Esophagus squamous epithelium (tissue), 5 donors: ENCODE data around the gene CARHSP1. TPM values are rescaled to one million over a fixed set of nuclear protein-coding genes. Genes with fewer than 3 reads are reported as not detected.

Source experiments
- DNase-seq: peaks from one replicate; lab custom pipeline; 2025; lab: John Stamatoyannopoulos, UW
- H3K27ac ChIP-seq, 4 donors: fragments of 200-600 bp; sonication (generic); one replicate each; pipeline ENCODE4 v1.5.1; 2016 to 2019; ENCODE audit warnings: mild to moderate bottlenecking in 1 of 4
- H3K27me3 ChIP-seq, 4 donors: fragments of 200-600 bp; sonication (generic); 1 replicate in 3 of 4; 2 replicates in 1 of 4; pipeline versions ENCODE4 v1.5.1 to v1.6.0; 2017 to 2021; ENCODE audit warnings: antibody characterized with exemption in 1 of 4
- H3K36me3 ChIP-seq, 3 donors: fragments of 200-600 bp; sonication (generic); one replicate each; pipeline ENCODE4 v1.5.1; 2016 to 2019
- H3K4me1 ChIP-seq, 3 donors: fragments of 200-600 bp; sonication (generic); one replicate each; pipeline ENCODE4 v1.5.1; 2017 to 2019
- H3K4me3 ChIP-seq, 4 donors: fragments of 200-600 bp; sonication (generic); 1 replicate in 3 of 4; 2 replicates in 1 of 4; pipeline ENCODE4 v1.5.1; 2016 to 2019; ENCODE audit warnings: mild to moderate bottlenecking in 2 of 4, moderate library complexity in 1 of 4
- H3K9me3 ChIP-seq, 3 donors: fragments of 200-600 bp; sonication (generic); one replicate each; pipeline ENCODE4 v1.5.1; 2016 to 2019
- CTCF ChIP-seq, 6 experiments: fragments of 450-650 bp in 4 of 6; fragments of 200-600 bp in 2 of 6; sonication (generic) in 2 of 6; IDR thresholded peaks; one replicate each; pipeline ENCODE4 v1.5.1; 2016 to 2019; ENCODE audit warnings: antibody characterized with exemption in 6 of 6, mild to moderate bottlenecking in 4 of 6, moderate library complexity in 4 of 6
- POLR2A ChIP-seq, 4 donors: fragments of 450-650 bp; IDR thresholded peaks; one replicate each; pipeline ENCODE4 v1.6.1; 2017; ENCODE audit warnings: antibody characterized with exemption in 4 of 4, mild to moderate bottlenecking in 4 of 4, moderate library complexity in 3 of 4
- WGBS, 2 donors: methylation state at CpG; one replicate each; pipeline ENCODE4 v1.1.5; 2018; 5-methylcytosine and 5-hydroxymethylcytosine counted together
- intact Hi-C: fragments of 100-400 bp; cut with DNase I; formaldehyde crosslinking; loops from one replicate; pipeline ENCODE4 v1.15.0; 2022
- total RNA-seq, 4 donors: library from RNA; depleted of rRNA; stranded (reverse); fragments of >200 nt; gene quantifications; one replicate each; pipeline ENCODE4 v1.1.0, GENCODE V29; 2016
- donor health status: DM: yes; HTN: yes; CAD: no.

The CARHSP1 gene
- total RNA-seq, 4 donors from 2014 or later, result 84.5 to 244 (median 159) TPM

GRCh38 chr16:8899709-8900317 lies 31.0 kb upstream of the CARHSP1 start:
- peaks cover 34 to 100% (median 93%) of the 10 kb centered on the region in 3 donors for H3K36me3 ChIP-seq
- intact Hi-C loops, result no loop called here
- no peaks in the 10 kb centered on the region for H3K27me3 ChIP-seq
- H3K4me3 ChIP-seq, result no peak overlapping the region
- no peaks in the 10 kb centered on the region for H3K4me1 ChIP-seq
- WGBS, 2 donors, result 84 to 88% methylated on average over 5 to 9 of the region's 9 CpGs
- no peak for TF ChIP-seq POLR2A (IDR thresholded peaks at IDR 0.05)
- TF ChIP-seq CTCF (IDR thresholded peaks at IDR 0.05), result no peak
- DNase-seq, result no peak
- H3K9me3 ChIP-seq, result no peaks in the 10 kb centered on the region
- no peak overlapping the region for H3K27ac ChIP-seq

GRCh38 chr16:8898660-8899318 lies 30.0 kb upstream of the CARHSP1 start:
- Histone ChIP-seq H3K36me3 (peaks cover 37 to 100% (median 93%) of the 10 kb centered on the region in 3 donors), H3K27ac (no peak overlapping the region), H3K4me1 (no peaks in the 10 kb centered on the region), H3K27me3 (no peaks in the 10 kb centered on the region), H3K9me3 (no peaks in the 10 kb centered on the region), H3K4me3 (no peak overlapping the region)
- no peak for DNase-seq
- WGBS, 2 donors, result 72 to 92% methylated on average over 3 of the region's 3 CpGs
- TF ChIP-seq POLR2A (IDR thresholded peaks at IDR 0.05) (no peak), CTCF (IDR thresholded peaks at IDR 0.05) (no peak)
- intact Hi-C loops, result no loop called here

- DNase-seq, result no peak
- H3K4me3 ChIP-seq, result no peak overlapping the region
Measured at GRCh38 chr16:8894736-8895334, 26.0 kb upstream of the CARHSP1 start.

GRCh38 chr16:8893976-8894690 lies 25.3 kb upstream of the CARHSP1 start:
- intact Hi-C loops, result no loop called here
- H3K27ac ChIP-seq, result no peak overlapping the region
- H3K36me3 ChIP-seq, result peaks cover 34 to 100% (median 79%) of the 10 kb centered on the region in 3 donors
- 83 to 89% methylated on average over 12 to 13 of the region's 14 CpGs for WGBS, 2 donors
- peaks cover 0 to 7% (median 0%) of the 10 kb centered on the region in 3 donors for H3K4me1 ChIP-seq
- no peaks in the 10 kb centered on the region for H3K9me3 ChIP-seq
- no peaks in the 10 kb centered on the region for H3K27me3 ChIP-seq
- H3K4me3 ChIP-seq, result no peak overlapping the region
- no peak for DNase-seq
- TF ChIP-seq POLR2A (IDR thresholded peaks at IDR 0.05) (no peak), CTCF (IDR thresholded peaks at IDR 0.05) (no peak)

More at GRCh38 chr16:8894736-8895334, 26.0 kb upstream of the CARHSP1 start:
- H3K36me3 ChIP-seq, result peaks cover 29 to 100% (median 86%) of the 10 kb centered on the region in 3 donors
- TF ChIP-seq POLR2A (IDR thresholded peaks at IDR 0.05) (no peak), CTCF (IDR thresholded peaks at IDR 0.05) (no peak)
- H3K27ac ChIP-seq, result no peak overlapping the region
- H3K9me3 ChIP-seq, result no peaks in the 10 kb centered on the region
- peaks cover 0 to 4% (median 0%) of the 10 kb centered on the region in 3 donors for H3K4me1 ChIP-seq
- intact Hi-C loops, result no loop called here
- no peaks in the 10 kb centered on the region for H3K27me3 ChIP-seq
- WGBS, 2 donors, result 97% methylated on average over 14 to 17 of the region's 21 CpGs
